Measurements from ENCODE around the gene ALDH2.

DNA sequence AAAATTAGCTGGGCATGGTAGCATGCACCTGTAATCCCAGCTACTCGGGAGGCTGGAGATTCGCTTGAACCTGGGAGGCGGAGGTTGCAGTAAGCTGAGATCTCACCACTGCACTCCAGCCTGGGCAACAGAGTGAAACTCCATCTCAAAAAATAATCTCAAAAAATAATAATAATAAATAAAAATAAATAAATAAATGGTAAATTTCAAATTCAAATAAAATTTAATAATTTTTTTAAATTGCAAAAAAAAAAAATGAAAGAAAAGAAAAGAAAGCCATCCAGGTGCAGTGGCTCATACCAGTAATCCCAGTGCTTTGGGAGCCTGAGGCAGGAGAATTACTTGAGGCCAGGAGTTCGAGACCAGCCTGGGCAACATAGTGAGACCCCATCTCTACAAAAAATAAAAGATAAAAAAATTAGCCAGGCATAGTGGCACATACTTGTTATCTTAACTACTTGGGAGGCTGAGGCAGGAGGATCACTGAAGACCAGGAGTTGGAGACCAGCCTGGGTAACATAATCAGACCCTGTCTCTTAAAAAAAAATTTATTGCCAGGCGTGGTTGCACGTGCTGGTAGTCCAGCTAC lies 36.4 kb downstream of the ALDH2 start:
- TF ChIP-seq POLR2AphosphoS5 (IDR thresholded peaks at IDR 0.05; ENCODE audit: low read depth, low read length) (no peak), POLR2A (IDR thresholded peaks at IDR 0.05; ENCODE audit: low read depth, low read length) (no peak), SPI1 (IDR thresholded peaks at IDR 0.05; ENCODE audit: low read depth, low read length) (no peak), TAF1 (IDR thresholded peaks at IDR 0.05; ENCODE audit: low read depth, low read length) (no peak)

All from GM12891 (cell line).